ENCODE measurements around the gene MICAL2. TPM values are rescaled to one million over a fixed set of nuclear protein-coding genes. Genes with fewer than 3 reads are reported as not detected.

MICAL2 gene
- polyA plus RNA-seq, 2 of the 4 experiments (the other 2 are of a cell fraction) = 39.8 to 42.1 TPM

DNA sequence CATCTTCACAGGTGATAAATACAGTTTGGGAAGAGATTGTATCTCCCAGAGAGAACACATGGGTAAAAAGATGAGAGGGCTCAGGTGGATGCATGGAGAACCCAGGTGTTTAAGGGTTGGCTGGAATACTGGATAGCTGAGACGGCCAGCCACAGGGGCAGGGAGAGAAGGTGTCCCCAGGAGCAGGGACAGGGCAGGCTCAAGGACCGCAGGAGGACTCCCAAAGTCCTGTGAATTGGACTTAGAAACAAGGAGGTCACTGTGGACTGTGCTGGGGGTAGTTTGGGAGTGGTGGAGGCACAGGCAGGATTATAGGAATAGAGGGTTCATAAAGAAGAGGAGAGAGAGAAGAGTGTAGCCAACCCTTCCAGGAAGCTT is 163.2 kb downstream of the MICAL2 start:
- ATAC-seq (no peak), DNase-seq (ENCODE audit: low read depth in 1 of 2, low spot score in 1 of 2) (no peak), FAIRE-seq (no peak)
- Histone ChIP-seq H3K4me3 (no peak overlapping the region), H3K27ac (no peak overlapping the region), H3K9me3 (no peaks in the 10 kb centered on the region), H3K4me1 (peaks cover 14% of the 10 kb centered on the region; the same call in 2 of the 3 replicates), H3K4me2 (no peak overlapping the region)
- ChIA-PET CTCF (interaction anchor here (1.1 to 23.8 kb wide), 4 partner anchors 8 to 220 kb away, joined by 3 to 664 read pairs (median 20); no protein-coding TSS in a partner anchor), POLR2A (no interaction called here)
- 84% methylated on average over 2 of the region's 2 CpGs for WGBS (ENCODE audit: missing lambda C conversion rate)
- TF ChIP-seq HDAC2 (IDR thresholded peaks at IDR 0.05) = no peak
- TF ChIP-seq HOXB5 (CRISPR knock-in tag; IDR thresholded peaks at IDR 0.05) = no peak
- no peak for TF ChIP-seq MAZ (IDR thresholded peaks at IDR 0.05; ENCODE audit: borderline replicate concordance, low read depth, low read length)
- no peak for TF ChIP-seq ZC3H11A (IDR thresholded peaks at IDR 0.05)
- TF ChIP-seq POLR2A (IDR thresholded peaks at IDR 0.05; ENCODE audit: low read length) = no peak
- TF ChIP-seq, protein P1, sequence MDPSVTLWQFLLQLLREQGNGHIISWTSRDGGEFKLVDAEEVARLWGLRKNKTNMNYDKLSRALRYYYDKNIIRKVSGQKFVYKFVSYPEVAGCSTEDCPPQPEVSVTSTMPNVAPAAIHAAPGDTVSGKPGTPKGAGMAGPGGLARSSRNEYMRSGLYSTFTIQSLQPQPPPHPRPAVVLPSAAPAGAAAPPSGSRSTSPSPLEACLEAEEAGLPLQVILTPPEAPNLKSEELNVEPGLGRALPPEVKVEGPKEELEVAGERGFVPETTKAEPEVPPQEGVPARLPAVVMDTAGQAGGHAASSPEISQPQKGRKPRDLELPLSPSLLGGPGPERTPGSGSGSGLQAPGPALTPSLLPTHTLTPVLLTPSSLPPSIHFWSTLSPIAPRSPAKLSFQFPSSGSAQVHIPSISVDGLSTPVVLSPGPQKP (IDR thresholded peaks at IDR 0.05; ENCODE audit: low read depth, low read length) = no peak
- TF ChIP-seq NPAS2 (CRISPR knock-in tag; IDR thresholded peaks at IDR 0.05; ENCODE audit: borderline replicate concordance) = no peak
- TF ChIP-seq, protein P2, sequence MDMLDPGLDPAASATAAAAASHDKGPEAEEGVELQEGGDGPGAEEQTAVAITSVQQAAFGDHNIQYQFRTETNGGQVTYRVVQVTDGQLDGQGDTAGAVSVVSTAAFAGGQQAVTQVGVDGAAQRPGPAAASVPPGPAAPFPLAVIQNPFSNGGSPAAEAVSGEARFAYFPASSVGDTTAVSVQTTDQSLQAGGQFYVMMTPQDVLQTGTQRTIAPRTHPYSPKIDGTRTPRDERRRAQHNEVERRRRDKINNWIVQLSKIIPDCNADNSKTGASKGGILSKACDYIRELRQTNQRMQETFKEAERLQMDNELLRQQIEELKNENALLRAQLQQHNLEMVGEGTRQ (IDR thresholded peaks at IDR 0.05) = no peak
- no peak for TF ChIP-seq MYC (IDR thresholded peaks at IDR 0.05; ENCODE audit: borderline replicate concordance, low read length)

DNA sequence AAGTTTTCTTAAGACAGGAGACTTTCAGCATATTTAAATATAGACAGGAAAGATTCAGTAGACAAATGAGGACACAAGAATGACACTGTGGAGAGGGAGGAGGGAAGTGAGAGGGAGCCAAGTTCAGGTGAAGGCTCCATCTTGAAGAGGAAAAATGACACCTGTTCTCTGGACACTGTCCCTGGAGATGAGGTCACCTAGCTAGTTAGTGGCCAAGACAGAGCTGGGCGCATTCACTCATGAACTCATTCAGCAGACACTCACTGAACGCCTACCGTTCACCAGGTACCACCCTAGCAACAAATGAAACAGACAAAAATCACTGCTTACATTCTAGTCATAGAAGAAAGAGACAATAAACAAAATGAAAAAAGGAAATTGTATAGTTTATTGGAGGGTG is 163.7 kb downstream of the MICAL2 start:
- POLR2A ChIA-PET = no interaction called here
- H3K9me3 ChIP-seq = no peaks in the 10 kb centered on the region
- no peak overlapping the region for H3K27ac ChIP-seq
- no peak for TF ChIP-seq MYC (IDR thresholded peaks at IDR 0.05; ENCODE audit: borderline replicate concordance, low read length)
- TF ChIP-seq, protein P3, sequence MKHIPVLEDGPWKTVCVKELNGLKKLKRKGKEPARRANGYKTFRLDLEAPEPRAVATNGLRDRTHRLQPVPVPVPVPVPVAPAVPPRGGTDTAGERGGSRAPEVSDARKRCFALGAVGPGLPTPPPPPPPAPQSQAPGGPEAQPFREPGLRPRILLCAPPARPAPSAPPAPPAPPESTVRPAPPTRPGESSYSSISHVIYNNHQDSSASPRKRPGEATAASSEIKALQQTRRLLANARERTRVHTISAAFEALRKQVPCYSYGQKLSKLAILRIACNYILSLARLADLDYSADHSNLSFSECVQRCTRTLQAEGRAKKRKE (CRISPR knock-in tag; IDR thresholded peaks at IDR 0.05; ENCODE audit: low read depth) = no peak
- TF ChIP-seq BHLHE40 (IDR thresholded peaks at IDR 0.05; ENCODE audit: low read depth, low read length) = no peak
- no peak for TF ChIP-seq HOXB13 (CRISPR knock-in tag; IDR thresholded peaks at IDR 0.05; ENCODE audit: low read depth)
- no peak for TF ChIP-seq HOXA7 (CRISPR knock-in tag; IDR thresholded peaks at IDR 0.05)
- TF ChIP-seq MAZ (IDR thresholded peaks at IDR 0.05; ENCODE audit: borderline replicate concordance, low read depth, low read length) = no peak
- TF ChIP-seq CBX2 (IDR thresholded peaks at IDR 0.05; ENCODE audit: borderline replicate concordance, low read depth) = no peak
- no peak for TF ChIP-seq MAFK (IDR thresholded peaks at IDR 0.05; ENCODE audit: partially characterized antibody)
- no peak for TF ChIP-seq FOXS1 (CRISPR knock-in tag; IDR thresholded peaks at IDR 0.05)
- no peak for TF ChIP-seq CHD4 (IDR thresholded peaks at IDR 0.05; ENCODE audit: borderline replicate concordance)
- no peak for TF ChIP-seq RNF2 (IDR thresholded peaks at IDR 0.05; ENCODE audit: borderline replicate concordance, low read depth)
- no peak for TF ChIP-seq FOSL2 (IDR thresholded peaks at IDR 0.05)
- no peak for TF ChIP-seq FOSL2 (CRISPR knock-in tag; IDR thresholded peaks at IDR 0.05)
- no peak overlapping the region for H3K4me2 ChIP-seq
- 94% methylated on average over 3 of the region's 3 CpGs for WGBS (ENCODE audit: missing lambda C conversion rate)
- FAIRE-seq (no peak), ATAC-seq (no peak), DNase-seq (ENCODE audit: low read depth in 1 of 2, low spot score in 1 of 2) (no peak)
- CTCF ChIA-PET = interaction anchor here (1.1 to 23.8 kb wide), 4 partner anchors 7 to 221 kb away, joined by 3 to 664 read pairs (median 20); no protein-coding TSS in a partner anchor
- H3K4me1 ChIP-seq = peaks cover 14% of the 10 kb centered on the region; the same call in 2 of the 3 replicates
- no peak overlapping the region for H3K4me3 ChIP-seq

DNA sequence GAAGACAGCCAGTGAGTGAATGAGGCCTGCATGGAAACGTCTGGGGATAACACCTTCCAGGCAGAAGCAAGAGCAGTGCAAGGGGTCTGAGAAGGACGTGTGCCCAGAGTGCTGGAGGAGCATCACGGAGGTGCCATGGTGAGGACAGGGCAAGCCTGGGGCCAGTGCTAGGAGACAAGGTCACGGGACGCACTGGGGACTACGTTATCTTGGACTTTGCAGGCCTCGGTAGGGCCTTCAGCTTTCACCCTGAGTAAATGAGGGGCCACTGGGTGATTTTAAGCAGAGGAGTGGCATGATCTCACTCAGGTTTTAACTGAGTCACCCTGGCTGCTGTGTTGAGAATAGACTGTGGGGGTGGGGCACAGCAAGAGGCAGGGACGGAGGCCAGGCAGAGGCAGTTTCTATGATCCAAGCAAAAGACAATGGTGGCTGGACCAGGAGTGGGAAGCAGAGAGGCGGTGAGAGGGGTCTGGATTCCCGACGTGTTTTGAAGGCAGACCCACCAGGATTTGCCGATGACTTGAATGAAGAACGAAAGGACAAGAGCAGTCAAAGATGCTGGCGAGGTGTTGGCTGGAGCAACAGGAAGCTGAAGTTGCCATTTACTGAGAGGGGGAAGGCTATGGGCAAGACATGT is 164.3 kb downstream of the MICAL2 start:
- Histone ChIP-seq H3K4me1 (peaks cover 13% of the 10 kb centered on the region; the same call in 2 of the 3 replicates), H3K4me2 (no peak overlapping the region), H3K27ac (no peak overlapping the region), H3K4me3 (no peak overlapping the region), H3K9me3 (no peaks in the 10 kb centered on the region)
- DNase-seq (ENCODE audit: low read depth in 1 of 2, low spot score in 1 of 2) (no peak), ATAC-seq (no peak), FAIRE-seq (no peak)
- no peak for TF ChIP-seq ZNF302 (CRISPR knock-in tag; IDR thresholded peaks at IDR 0.05)
- no peak for TF ChIP-seq ESRRA (IDR thresholded peaks at IDR 0.05; ENCODE audit: borderline replicate concordance, low read length)
- TF ChIP-seq PHF8 (IDR thresholded peaks at IDR 0.05; ENCODE audit: borderline replicate concordance, low read depth) = no peak
- TF ChIP-seq, protein P4, sequence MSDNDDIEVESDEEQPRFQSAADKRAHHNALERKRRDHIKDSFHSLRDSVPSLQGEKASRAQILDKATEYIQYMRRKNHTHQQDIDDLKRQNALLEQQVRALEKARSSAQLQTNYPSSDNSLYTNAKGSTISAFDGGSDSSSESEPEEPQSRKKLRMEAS (IDR thresholded peaks at IDR 0.05) = no peak
- TF ChIP-seq TP53 (CRISPR knock-in tag; IDR thresholded peaks at IDR 0.05) = no peak
- TF ChIP-seq, protein P5, sequence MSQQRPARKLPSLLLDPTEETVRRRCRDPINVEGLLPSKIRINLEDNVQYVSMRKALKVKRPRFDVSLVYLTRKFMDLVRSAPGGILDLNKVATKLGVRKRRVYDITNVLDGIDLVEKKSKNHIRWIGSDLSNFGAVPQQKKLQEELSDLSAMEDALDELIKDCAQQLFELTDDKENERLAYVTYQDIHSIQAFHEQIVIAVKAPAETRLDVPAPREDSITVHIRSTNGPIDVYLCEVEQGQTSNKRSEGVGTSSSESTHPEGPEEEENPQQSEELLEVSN (IDR thresholded peaks at IDR 0.05; ENCODE audit: borderline replicate concordance, low read depth) = no peak
- no peak for TF ChIP-seq CHD2 (IDR thresholded peaks at IDR 0.05; ENCODE audit: low read length, partially characterized antibody)
- no peak for TF ChIP-seq EP300 (IDR thresholded peaks at IDR 0.05)
- TF ChIP-seq HDAC2 (IDR thresholded peaks at IDR 0.05) = no peak
- no peak for TF ChIP-seq NR3C1 (IDR thresholded peaks at IDR 0.05)
- no peak for TF ChIP-seq ZFP36 (IDR thresholded peaks at IDR 0.05; ENCODE audit: borderline replicate concordance, partially characterized antibody)
- no peak for TF ChIP-seq TFCP2L1 (CRISPR knock-in tag; IDR thresholded peaks at IDR 0.05)
- TF ChIP-seq HOXA7 (CRISPR knock-in tag; IDR thresholded peaks at IDR 0.05) = no peak
- no peak for TF ChIP-seq RFX5 (IDR thresholded peaks at IDR 0.05)
- ChIA-PET POLR2A (no interaction called here), CTCF (interaction anchor here (1.0 to 23.8 kb wide), 5 partner anchors 11 to 221 kb away, joined by 3 to 664 read pairs (median 5); no protein-coding TSS in a partner anchor)
- 88% methylated on average over 14 of the region's 14 CpGs for WGBS (ENCODE audit: missing lambda C conversion rate)

Data from A549 (cell line).